HepG2 (cell line): ENCODE results near the gene RARRES1. TPM values are rescaled to one million over a fixed set of nuclear protein-coding genes. Genes with fewer than 3 reads are reported as not detected.

Experiments used
- ATAC-seq: fragments of 200-7000 bp; cut with Tn5 transposase; 3 replicates; pipeline ENCODE4 v1.9.1; 2020; ENCODE audit warnings: mild to moderate bottlenecking, moderate library complexity
- BruUV-seq: library from RNA; stranded (reverse); fragments of 400-500 nt; replicated peaks from 2 replicates; lab custom pipeline; 2021; lab: Mats Ljungman, UMichigan
- CTCF ChIA-PET: fragments of 300-600 bp; formaldehyde crosslinking; extraction: SDS; loops from one replicate; lab custom pipeline; 2021; ENCODE audit warnings: low total read pairs, inconsistent platforms, low intra/inter-chr PET ratio; lab: Yijun Ruan, JAX
- POLR2A ChIA-PET: fragments of 350-600 bp; sonication (Branson Sonifier 250); formaldehyde crosslinking; loops from one replicate; lab custom pipeline; 2020; ENCODE audit warnings: antibody characterized with exemption, inconsistent platforms; lab: Yijun Ruan, JAX
- DNase-seq: peaks from one replicate; pipeline ENCODE4 v3.0.0-alpha.2; 2015; ENCODE audit warnings: low spot score
- FAIRE-seq: peaks from 3 replicates; lab custom pipeline; 2011; peaks lifted over from hg19 to GRCh38; lab: Jason Lieb, UNC
- H2AFZ ChIP-seq: one replicate; pipeline ENCODE4 v1.6.1; 2011; ENCODE audit warnings: low read length, inconsistent platforms
- H3K27ac ChIP-seq: fragments of 300-600 bp; 3 replicates; pipeline ENCODE4 v1.8.0; 2011; ENCODE audit warnings: mixed run types, mild to moderate bottlenecking, mixed read lengths, low read length, inconsistent platforms; ENCODE audit not compliant: insufficient read depth; ENCODE audit errors: extremely low read length
- H3K27me3 ChIP-seq, 2 experiments: fragments of 200-600 bp in 1 of 2; 2 replicates in 1 of 2; 3 replicates in 1 of 2; pipeline versions ENCODE4 v1.6.0 to v1.8.0; 2011; ENCODE audit warnings: low read length in 2 of 2, mild to moderate bottlenecking in 2 of 2, moderate library complexity in 2 of 2, inconsistent platforms in 1 of 2; ENCODE audit not compliant: insufficient read depth in 2 of 2, control insufficient read depth in 1 of 2
- H3K36me3 ChIP-seq, 2 experiments: fragments of 200-600 bp in 1 of 2; replicated peaks in 1 of 2; 2 replicates in 1 of 2; 3 replicates in 1 of 2; pipeline versions ENCODE4 v1.5.1 to v1.8.0; 2011; ENCODE audit warnings: low read length in 2 of 2, inconsistent platforms in 1 of 2; ENCODE audit not compliant: insufficient read depth in 2 of 2, control insufficient read depth in 1 of 2
- H3K4me1 ChIP-seq: 2 replicates; pipeline ENCODE4 v1.5.1; 2012; ENCODE audit warnings: low read length, inconsistent platforms; ENCODE audit not compliant: insufficient read depth
- H3K4me2 ChIP-seq: 2 replicates; pipeline ENCODE4 v1.6.0; 2011; ENCODE audit warnings: low read depth, low read length, inconsistent platforms
- H3K4me3 ChIP-seq, 3 experiments: fragments of 200-600 bp in 1 of 3; sonication (generic), shearing (Covaris generic) in 1 of 3; replicated peaks in 1 of 3; 2 replicates each; pipeline ENCODE4 v1.5.1; 2011 to 2016; ENCODE audit warnings: low read length in 3 of 3, inconsistent platforms in 2 of 3, low read depth in 2 of 3, mild to moderate bottlenecking in 2 of 3, control low read depth in 1 of 3, mixed read lengths in 1 of 3; ENCODE audit not compliant: insufficient read depth in 1 of 3
- H3K79me2 ChIP-seq: one replicate; pipeline ENCODE4 v1.6.1; 2011; ENCODE audit warnings: low read length, inconsistent platforms; ENCODE audit not compliant: insufficient read depth
- H3K9ac ChIP-seq: 2 replicates; pipeline ENCODE4 v1.6.0; 2011; ENCODE audit warnings: mild to moderate bottlenecking, low read depth, low read length, inconsistent platforms; ENCODE audit not compliant: insufficient read depth
- H3K9me3 ChIP-seq: 2 replicates; pipeline ENCODE4 v1.5.1; 2012; ENCODE audit warnings: mild to moderate bottlenecking, low read length
- H4K20me1 ChIP-seq: 2 replicates; pipeline ENCODE4 v1.6.0; 2011; ENCODE audit warnings: inconsistent platforms, mild to moderate bottlenecking, low read length, moderate library complexity; ENCODE audit not compliant: insufficient read depth
- MXI1 ChIP-seq: IDR thresholded peaks from 3 replicates; pipeline ENCODE4 v1.6.1; 2012; ENCODE audit warnings: low read depth, low read length, inconsistent platforms, borderline replicate concordance
- ZFP36 ChIP-seq: fragments of 150-350 bp; IDR thresholded peaks from 2 replicates; pipeline ENCODE4 v1.6.1; 2018; ENCODE audit warnings: borderline replicate concordance, low read length, low read depth; ENCODE audit not compliant: partially characterized antibody
- ZNF367 ChIP-seq: sonication (generic); formaldehyde crosslinking; IDR thresholded peaks from 2 replicates; pipeline ENCODE4 v1.4.0; 2020; ENCODE audit warnings: missing genetic modification reagents, borderline replicate concordance
- ZNF775 ChIP-seq: sonication (generic); formaldehyde crosslinking; IDR thresholded peaks from 2 replicates; pipeline ENCODE4 v1.4.0; 2020; ENCODE audit warnings: missing genetic modification reagents, mild to moderate bottlenecking, moderate library complexity, borderline replicate concordance
- WGBS: methylation state at CpG from one replicate; pipeline ENCODE4 v1.1.6; 2017; ENCODE audit warnings: low lambda C conversion rate; 5-methylcytosine and 5-hydroxymethylcytosine counted together
- in situ Hi-C: cut with HindIII; loops from 2 replicates; pipeline ENCODE4 v1.10.0; 2017; ENCODE audit warnings: low pct_unique_long_range_greater_than_20kb; ENCODE audit not compliant: extremely low pct_ligation_motif_present
- intact Hi-C: fragments of 100-400 bp; cut with micrococcal nuclease; formaldehyde crosslinking; loops from one replicate; pipeline ENCODE4 v1.10.0; 2022; ENCODE audit not compliant: unreplicated experiment
- polyA plus RNA-seq, 8 experiments: library from polyadenylated mRNA; depleted of rRNA in 3 of 8; stranded (reverse) in 7 of 8; unstranded in 1 of 8; fragments of >200 nt; fragmentation: Illumina TruSeq in 4 of 8; extraction: Trizol in 4 of 8; gene quantifications; 2 replicates each; pipeline versions ENCODE4 v1.2.1 to v1.2.3, GENCODE V29; 2011 to 2016; ENCODE audit warnings: low read depth in 4 of 8, missing spikeins in 1 of 8, mixed read lengths in 1 of 8; ENCODE audit not compliant: insufficient read depth in 1 of 8
- total RNA-seq, 5 experiments: library from RNA; depleted of rRNA; stranded (reverse); fragments of >200 nt; fragmentation: Illumina TruSeq; extraction: Trizol; gene quantifications; 2 replicates each; pipeline ENCODE4 v1.2.3, GENCODE V29; 2016; ENCODE audit warnings: low read depth in 1 of 5
- TF ChIP-seq, protein P1 (sequence below): IDR thresholded peaks from 2 replicates; pipeline ENCODE4 v1.6.1; 2012; ENCODE audit warnings: low read length, improper control_type of control experiment
- TF ChIP-seq, protein P2 (sequence below): IDR thresholded peaks from 2 replicates; pipeline ENCODE4 v1.6.1; 2016; ENCODE audit warnings: missing biosample characterization, missing genetic modification reagents, low read depth
- TF ChIP-seq, protein P3 (sequence below): sonication (generic); formaldehyde crosslinking; IDR thresholded peaks from 2 replicates; pipeline ENCODE4 v1.5.0; 2020; ENCODE audit warnings: mild to moderate bottlenecking, missing genetic modification reagents

The RARRES1 gene
- total and polyA plus RNA-seq, 2 of the 13 experiments (the other 11 are each of a cell fraction or from before 2014, with no cell fraction given) = not detected

DNA sequence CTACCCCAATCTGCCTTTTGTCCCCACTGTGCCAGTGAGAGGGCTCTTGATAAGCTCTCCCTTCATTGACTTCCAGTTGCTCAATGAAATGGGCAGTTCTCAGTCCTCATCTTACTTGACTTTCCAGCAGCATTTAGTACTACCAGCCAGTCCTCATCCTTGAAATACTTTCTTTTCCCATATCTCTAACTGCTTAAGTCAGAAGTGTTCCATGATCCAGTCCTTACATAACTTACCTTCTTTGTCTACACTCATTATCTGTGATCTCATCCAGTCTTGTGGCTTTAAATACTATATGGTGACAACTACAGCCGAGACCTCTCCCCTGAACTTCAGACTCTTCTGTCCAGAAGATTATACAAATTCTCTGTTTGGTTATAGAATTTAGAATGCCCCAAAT, 28.7 kb downstream of the RARRES1 start (continued):
- TF ChIP-seq, protein P1, sequence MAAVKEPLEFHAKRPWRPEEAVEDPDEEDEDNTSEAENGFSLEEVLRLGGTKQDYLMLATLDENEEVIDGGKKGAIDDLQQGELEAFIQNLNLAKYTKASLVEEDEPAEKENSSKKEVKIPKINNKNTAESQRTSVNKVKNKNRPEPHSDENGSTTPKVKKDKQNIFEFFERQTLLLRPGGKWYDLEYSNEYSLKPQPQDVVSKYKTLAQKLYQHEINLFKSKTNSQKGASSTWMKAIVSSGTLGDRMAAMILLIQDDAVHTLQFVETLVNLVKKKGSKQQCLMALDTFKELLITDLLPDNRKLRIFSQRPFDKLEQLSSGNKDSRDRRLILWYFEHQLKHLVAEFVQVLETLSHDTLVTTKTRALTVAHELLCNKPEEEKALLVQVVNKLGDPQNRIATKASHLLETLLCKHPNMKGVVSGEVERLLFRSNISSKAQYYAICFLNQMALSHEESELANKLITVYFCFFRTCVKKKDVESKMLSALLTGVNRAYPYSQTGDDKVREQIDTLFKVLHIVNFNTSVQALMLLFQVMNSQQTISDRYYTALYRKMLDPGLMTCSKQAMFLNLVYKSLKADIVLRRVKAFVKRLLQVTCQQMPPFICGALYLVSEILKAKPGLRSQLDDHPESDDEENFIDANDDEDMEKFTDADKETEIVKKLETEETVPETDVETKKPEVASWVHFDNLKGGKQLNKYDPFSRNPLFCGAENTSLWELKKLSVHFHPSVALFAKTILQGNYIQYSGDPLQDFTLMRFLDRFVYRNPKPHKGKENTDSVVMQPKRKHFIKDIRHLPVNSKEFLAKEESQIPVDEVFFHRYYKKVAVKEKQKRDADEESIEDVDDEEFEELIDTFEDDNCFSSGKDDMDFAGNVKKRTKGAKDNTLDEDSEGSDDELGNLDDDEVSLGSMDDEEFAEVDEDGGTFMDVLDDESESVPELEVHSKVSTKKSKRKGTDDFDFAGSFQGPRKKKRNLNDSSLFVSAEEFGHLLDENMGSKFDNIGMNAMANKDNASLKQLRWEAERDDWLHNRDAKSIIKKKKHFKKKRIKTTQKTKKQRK = no peak
- TF ChIP-seq, protein P2, sequence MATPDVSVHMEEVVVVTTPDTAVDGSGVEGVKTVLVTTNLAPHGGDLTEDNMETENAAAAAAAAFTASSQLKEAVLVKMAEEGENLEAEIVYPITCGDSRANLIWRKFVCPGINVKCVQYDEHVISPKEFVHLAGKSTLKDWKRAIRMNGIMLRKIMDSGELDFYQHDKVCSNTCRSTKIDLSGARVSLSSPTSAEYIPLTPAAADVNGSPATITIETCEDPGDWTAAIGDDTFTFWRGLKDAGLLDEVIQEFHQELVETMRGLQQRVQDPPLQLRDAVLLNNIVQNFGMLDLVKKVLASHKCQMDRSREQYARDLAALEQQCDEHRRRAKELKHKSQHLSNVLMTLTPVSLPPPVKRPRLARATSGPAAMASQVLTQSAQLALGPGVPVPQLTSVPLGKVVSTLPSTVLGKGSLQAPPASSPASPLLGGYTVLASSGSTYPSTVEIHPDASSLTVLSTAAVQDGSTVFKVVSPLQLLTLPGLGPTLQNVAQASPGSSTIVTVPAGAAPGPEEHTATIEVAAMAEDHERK (CRISPR knock-in tag) = no peak

DNA sequence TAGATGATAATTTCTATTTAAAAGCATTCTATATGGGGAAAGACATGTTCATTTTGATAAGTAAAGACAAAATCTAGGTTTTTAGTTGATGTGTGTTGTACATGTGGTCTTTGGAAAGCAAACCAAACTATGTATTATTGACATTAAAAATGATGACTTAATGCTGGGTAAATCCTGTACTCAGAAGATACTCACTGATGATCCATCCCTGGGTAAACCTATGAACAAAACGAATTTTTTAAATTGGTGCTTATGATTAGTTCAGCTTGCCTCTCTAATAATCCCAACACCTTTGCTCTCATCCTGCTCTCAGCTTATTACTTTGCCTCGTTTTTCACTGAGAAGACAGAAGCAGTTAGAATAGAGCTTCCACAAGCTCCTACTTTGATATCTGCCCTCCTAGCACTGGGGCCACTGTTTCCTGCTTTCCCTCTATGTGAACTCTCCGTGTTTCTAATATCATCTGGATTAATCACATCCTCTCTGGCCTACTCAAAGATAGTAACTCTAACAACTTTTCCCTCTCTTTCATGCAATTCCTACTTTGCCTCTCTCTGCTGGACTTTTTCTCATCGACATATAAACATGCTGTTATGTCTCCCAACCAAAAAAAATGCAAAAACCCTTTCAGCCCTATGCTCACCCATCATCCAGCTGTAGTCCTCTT, 29.3 kb downstream of the RARRES1 start:
- H3K79me2 ChIP-seq = no peaks in the 10 kb centered on the region
- intact Hi-C loops = no loop called here
- no peak overlapping the region for H3K4me2 ChIP-seq
- H3K4me3 ChIP-seq = no peak overlapping the region
- POLR2A ChIA-PET = no interaction called here
- in situ Hi-C loops = no loop called here
- FAIRE-seq = no peak
- TF ChIP-seq, protein P3, sequence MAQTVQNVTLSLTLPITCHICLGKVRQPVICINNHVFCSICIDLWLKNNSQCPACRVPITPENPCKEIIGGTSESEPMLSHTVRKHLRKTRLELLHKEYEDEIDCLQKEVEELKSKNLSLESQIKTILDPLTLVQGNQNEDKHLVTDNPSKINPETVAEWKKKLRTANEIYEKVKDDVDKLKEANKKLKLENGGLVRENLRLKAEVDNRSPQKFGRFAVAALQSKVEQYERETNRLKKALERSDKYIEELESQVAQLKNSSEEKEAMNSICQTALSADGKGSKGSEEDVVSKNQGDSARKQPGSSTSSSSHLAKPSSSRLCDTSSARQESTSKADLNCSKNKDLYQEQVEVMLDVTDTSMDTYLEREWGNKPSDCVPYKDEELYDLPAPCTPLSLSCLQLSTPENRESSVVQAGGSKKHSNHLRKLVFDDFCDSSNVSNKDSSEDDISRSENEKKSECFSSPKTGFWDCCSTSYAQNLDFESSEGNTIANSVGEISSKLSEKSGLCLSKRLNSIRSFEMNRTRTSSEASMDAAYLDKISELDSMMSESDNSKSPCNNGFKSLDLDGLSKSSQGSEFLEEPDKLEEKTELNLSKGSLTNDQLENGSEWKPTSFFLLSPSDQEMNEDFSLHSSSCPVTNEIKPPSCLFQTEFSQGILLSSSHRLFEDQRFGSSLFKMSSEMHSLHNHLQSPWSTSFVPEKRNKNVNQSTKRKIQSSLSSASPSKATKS (CRISPR knock-in tag) = no peak
- TF ChIP-seq ZNF367 = no peak
- no peak for TF ChIP-seq ZFP36
- TF ChIP-seq MXI1 = no peak
- no peak for TF ChIP-seq ZNF775 (CRISPR knock-in tag)
- H3K36me3 ChIP-seq = peaks cover 0 to 2% of the 10 kb centered on the region in 2 experiments; a peak in 3 of 5 replicates
- H3K27me3 ChIP-seq = no peaks in the 10 kb centered on the region
- no peaks in the 10 kb centered on the region for H3K4me1 ChIP-seq
- ATAC-seq = no peak
- H2AFZ ChIP-seq = no peak overlapping the region
- no peak overlapping the region for H3K9ac ChIP-seq
- H4K20me1 ChIP-seq = peaks cover 2% of the 10 kb centered on the region; the same call in 1 of the 2 replicates
- CTCF ChIA-PET = no interaction called here
- 89% methylated on average over 4 of the region's 4 CpGs for WGBS
- DNase-seq = no peak
- no peaks in the 10 kb centered on the region for H3K9me3 ChIP-seq
- no peak overlapping the region for H3K27ac ChIP-seq
- no TSS peak for BruUV-seq
